Panc1 (cell line): Measurements from ENCODE around the gene PLCB4. TPM values are rescaled to one million over a fixed set of nuclear protein-coding genes. Genes with fewer than 3 reads are reported as not detected.

ENCODE experiments used
- ATAC-seq: fragments of 200-7000 bp; cut with Tn5 transposase; 2 replicates; pipeline ENCODE4 v1.9.1; 2020; ENCODE audit warnings: mild to moderate bottlenecking, moderate library complexity
- BruUV-seq: library from RNA; stranded (reverse); fragments of 400-500 nt; replicated peaks from 2 replicates; lab custom pipeline; 2021; lab: Mats Ljungman, UMichigan
- CTCF ChIA-PET: fragments of 300-600 bp; sonication (Branson Sonifier 250); formaldehyde crosslinking; loops from one replicate; lab custom pipeline; 2022; ENCODE audit warnings: antibody characterized with exemption; lab: Charles Lee
- POLR2A ChIA-PET: fragments of 300-600 bp; sonication (Branson Sonifier 250); formaldehyde crosslinking; loops from one replicate; lab custom pipeline; 2022; ENCODE audit warnings: antibody characterized with exemption; lab: Charles Lee
- DNase-seq: peaks from one replicate; pipeline ENCODE4 v3.0.0-alpha.2; 2010; ENCODE audit warnings: low read depth, low spot score
- H3K27ac ChIP-seq: 2 replicates; pipeline ENCODE4 v1.5.1; 2011; ENCODE audit warnings: mild to moderate bottlenecking, low read length, inconsistent platforms
- H3K27me3 ChIP-seq: fragments of 200-500 bp; sonication (Bioruptor generic); 2 replicates; pipeline ENCODE4 v1.6.0; 2014; ENCODE audit warnings: low read length, inconsistent platforms; ENCODE audit not compliant: control insufficient read depth, insufficient read depth
- H3K36me3 ChIP-seq: fragments of 200-500 bp; sonication (Bioruptor generic); 2 replicates; pipeline ENCODE4 v1.5.1; 2014; ENCODE audit warnings: inconsistent platforms, mild to moderate bottlenecking, low read length, moderate library complexity; ENCODE audit not compliant: control insufficient read depth, insufficient read depth
- H3K4me1 ChIP-seq: 2 replicates; pipeline ENCODE4 v1.5.1; 2011; ENCODE audit warnings: inconsistent platforms, mild to moderate bottlenecking, low read length, moderate library complexity; ENCODE audit not compliant: control insufficient read depth, insufficient read depth
- H3K4me3 ChIP-seq, 2 experiments: 2 replicates each; pipeline ENCODE4 v1.5.1; 2011 to 2012; ENCODE audit warnings: low read depth in 2 of 2, low read length in 2 of 2, mild to moderate bottlenecking in 2 of 2, inconsistent platforms in 1 of 2, moderate library complexity in 1 of 2
- H3K9me3 ChIP-seq: fragments of 200-500 bp; sonication (Bioruptor generic); 2 replicates; pipeline ENCODE4 v1.5.1; 2014; ENCODE audit warnings: low read depth, mild to moderate bottlenecking, inconsistent platforms, low read length, moderate library complexity; ENCODE audit not compliant: control insufficient read depth, insufficient read depth
- CTCF ChIP-seq: fragments of 450-650 bp; IDR thresholded peaks from 2 replicates; pipeline ENCODE4 v1.5.1; 2017; ENCODE audit warnings: mild to moderate bottlenecking
- POLR2AphosphoS5 ChIP-seq: IDR thresholded peaks from 2 replicates; pipeline ENCODE4 v1.6.1; 2012; ENCODE audit warnings: mild to moderate bottlenecking, low read depth, low read length, moderate library complexity
- REST ChIP-seq, 2 experiments: IDR thresholded peaks; 2 replicates each; pipeline ENCODE4 v1.6.1; 2011 to 2012; ENCODE audit warnings: low read depth in 2 of 2, control low read depth in 1 of 2, low read length in 1 of 2, mild to moderate bottlenecking in 1 of 2, moderate library complexity in 1 of 2; ENCODE audit not compliant: insufficient read depth in 1 of 2
- SIN3A ChIP-seq: IDR thresholded peaks from 2 replicates; pipeline ENCODE4 v1.6.1; 2012; ENCODE audit warnings: low read depth, mild to moderate bottlenecking, low read length, moderate library complexity, borderline replicate concordance; ENCODE audit not compliant: insufficient read depth
- TCF7L2 ChIP-seq: IDR thresholded peaks from 2 replicates; pipeline ENCODE4 v1.6.1; 2011; ENCODE audit warnings: mild to moderate bottlenecking, low read depth, low read length, inconsistent platforms
- in situ Hi-C: cut with HindIII; loops from 2 replicates; pipeline ENCODE4 v1.10.0; 2016; ENCODE audit warnings: low sequenced_read_pairs, low pct_unique_long_range_greater_than_20kb
- intact Hi-C: fragments of 100-400 bp; cut with micrococcal nuclease; formaldehyde crosslinking; loops from one replicate; pipeline ENCODE4 v1.10.0; 2022; ENCODE audit not compliant: unreplicated experiment
- total RNA-seq: library from RNA; stranded (reverse); gene quantifications from one replicate; pipeline ENCODE4 v1.2.1, GENCODE V29; 2021; ENCODE audit not compliant: unreplicated experiment

The PLCB4 gene
- total RNA-seq, 1 experiment from 2014 or later: 1.5 TPM

- no TSS peak for BruUV-seq
- intact Hi-C loops: loop anchor here (10.0 kb wide), 1 partner anchor 495 kb away; no protein-coding TSS in a partner anchor
- Histone ChIP-seq H3K36me3 (no peaks in the 10 kb centered on the region), H3K4me3 (no peak overlapping the region), H3K9me3 (no peaks in the 10 kb centered on the region), H3K27me3 (no peaks in the 10 kb centered on the region), H3K27ac (no peak overlapping the region), H3K4me1 (no peaks in the 10 kb centered on the region)
- POLR2A ChIA-PET: no interaction called here
- TF ChIP-seq CTCF (no peak), TCF7L2 (no peak), REST (IDR thresholded peaks at IDR 0.05; ENCODE audit: insufficient read depth in 1 of 2, low read depth in 2 of 2, low read length in 1 of 2) (no peak), POLR2AphosphoS5 (no peak)
- in situ Hi-C loops: no loop called here
- no peak for DNase-seq
- CTCF ChIA-PET: no interaction called here
- no peak for ATAC-seq
Observed at GRCh38 chr20:9409981-9410380, 341.1 kb downstream of the PLCB4 start.

GRCh38 chr20:9411833-9412232 is 342.9 kb downstream of the PLCB4 start:
- intact Hi-C loops: no loop called here
- POLR2A ChIA-PET: no interaction called here
- DNase-seq: no peak
- TF ChIP-seq REST (IDR thresholded peaks at IDR 0.05; ENCODE audit: insufficient read depth in 1 of 2, low read depth in 2 of 2, low read length in 1 of 2) (no peak), CTCF (no peak), SIN3A (no peak), TCF7L2 (no peak), POLR2AphosphoS5 (no peak)
- H3K36me3 ChIP-seq: no peaks in the 10 kb centered on the region
- no peak for ATAC-seq
- H3K9me3 ChIP-seq: no peaks in the 10 kb centered on the region
- in situ Hi-C loops: no loop called here
- CTCF ChIA-PET: no interaction called here
- BruUV-seq: no TSS peak
- H3K4me3 ChIP-seq: no peak overlapping the region
- H3K27me3 ChIP-seq: no peaks in the 10 kb centered on the region
- no peak overlapping the region for H3K27ac ChIP-seq
- no peaks in the 10 kb centered on the region for H3K4me1 ChIP-seq
